Sciatic nerve (tissue), 2 donors: Measurements from ENCODE around the gene CLEC16A. TPM values are rescaled to one million over a fixed set of nuclear protein-coding genes. Genes with fewer than 3 reads are reported as not detected.
"Not testable (repeated sequence)": the region's sequence is repeated elsewhere in the genome, so short reads cannot be mapped to it uniquely, and the experiment has no call there.

Source experiments
- ATAC-seq: fragments of 200-7000 bp; cut with Tn5 transposase; one replicate; pipeline ENCODE4 v1.9.1; 2020; ENCODE audit warnings: mild to moderate bottlenecking, moderate library complexity
- DNase-seq: peaks from one replicate; pipeline ENCODE4 v3.0.0-alpha.2; 2020; ENCODE audit warnings: low spot score
- intact Hi-C: fragments of 100-400 bp; cut with DNase I; formaldehyde crosslinking; loops from one replicate; pipeline ENCODE4 v1.14.2; 2022
- total RNA-seq: library from RNA; stranded (reverse); fragmentation: NEBNext Ultra II Directional; extraction: Animal tissue kit (Norgen Biotek cat#: 25700); gene quantifications from one replicate; pipeline ENCODE4 v1.2.1, GENCODE V29; 2021
- donor health status: DM: no; HTN: no; CAD: no.
- donor health status: DM: no; HTN: no; CAD: no.

The CLEC16A gene
- total RNA-seq, 1 donor from 2014 or later, result 39.4 TPM

GRCh38 chr16:11218604-11218962 is 274.2 kb downstream of the CLEC16A start:
- intact Hi-C loops, result no loop called here

GRCh38 chr16:11219178-11219577 is 274.8 kb downstream of the CLEC16A start:
- DNase-seq (no peak), ATAC-seq (no peak)
- intact Hi-C loops, result no loop called here

More at GRCh38 chr16:11218604-11218962, 274.2 kb downstream of the CLEC16A start:
- DNase-seq, result no peak
- ATAC-seq, result no peak

GRCh38 chr16:11220507-11220906 is 276.1 kb downstream of the CLEC16A start:
- intact Hi-C loops, result loop anchor here (10.0 kb wide), 1 partner anchor 76 kb away; no protein-coding TSS in a partner anchor
- not testable (repeated sequence) for DNase-seq, ATAC-seq

DNA sequence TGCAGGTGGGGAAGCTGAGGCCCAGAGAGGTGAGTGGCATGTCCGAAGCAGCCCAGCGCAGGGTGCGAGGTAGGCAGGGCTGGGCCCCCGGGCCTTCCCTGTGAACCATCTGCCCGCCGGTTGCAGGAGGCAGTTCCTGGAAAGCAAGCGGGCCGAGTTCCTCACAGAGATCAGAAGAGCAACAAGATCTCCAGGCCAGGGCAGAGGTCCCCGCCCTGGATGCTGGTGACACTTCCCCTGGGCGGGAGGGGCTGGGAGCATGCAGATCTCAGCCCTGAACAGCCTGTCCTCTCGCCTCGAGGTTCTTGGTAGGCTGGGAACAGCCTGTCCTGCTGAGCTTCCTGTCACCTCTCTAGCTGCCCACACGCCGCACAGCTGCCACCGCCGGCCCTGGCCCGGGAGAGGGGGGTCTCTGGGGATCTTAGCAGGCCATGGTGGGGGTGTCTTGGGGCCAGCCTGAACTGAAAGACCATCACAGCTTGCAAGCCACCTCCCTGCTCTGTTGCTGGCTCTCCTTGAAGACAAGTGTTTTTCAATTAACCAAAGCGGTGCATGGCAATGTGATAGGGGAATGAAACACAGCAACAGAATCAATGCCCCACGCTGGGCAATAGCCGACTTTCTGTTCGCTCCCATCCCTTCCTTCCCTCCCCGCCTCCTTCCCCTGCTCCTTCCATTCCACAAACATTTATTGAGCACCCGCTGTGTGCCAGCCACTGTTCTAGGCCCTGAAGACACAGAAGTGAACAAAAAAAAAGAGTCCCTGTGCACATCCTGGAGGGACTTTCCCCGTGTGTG is 279.9 kb downstream of the CLEC16A start:
- ATAC-seq (peak; percentile 94), DNase-seq (no peak)
- intact Hi-C loops, result loop anchor here (10.0 kb wide), 1 partner anchor 79 kb away; no protein-coding TSS in a partner anchor

- DNase-seq (no peak), ATAC-seq (peak; percentile 36)
- intact Hi-C loops, result loop anchor here (10.0 kb wide), 1 partner anchor 80 kb away; no protein-coding TSS in a partner anchor
Observed at GRCh38 chr16:11224894-11225676, 280.7 kb downstream of the CLEC16A start.

- DNase-seq (no peak), ATAC-seq (no peak)
- intact Hi-C loops, result loop anchor here (10.0 kb wide), 1 partner anchor 81 kb away; no protein-coding TSS in a partner anchor
Observed at GRCh38 chr16:11225677-11226549, 281.5 kb downstream of the CLEC16A start.

GRCh38 chr16:11229432-11229831 is 285.1 kb downstream of the CLEC16A start:
- DNase-seq, result no peak
- intact Hi-C loops, result loop anchor here (10.0 kb wide), 1 partner anchor 85 kb away; no protein-coding TSS in a partner anchor
- ATAC-seq, result no peak

DNA sequence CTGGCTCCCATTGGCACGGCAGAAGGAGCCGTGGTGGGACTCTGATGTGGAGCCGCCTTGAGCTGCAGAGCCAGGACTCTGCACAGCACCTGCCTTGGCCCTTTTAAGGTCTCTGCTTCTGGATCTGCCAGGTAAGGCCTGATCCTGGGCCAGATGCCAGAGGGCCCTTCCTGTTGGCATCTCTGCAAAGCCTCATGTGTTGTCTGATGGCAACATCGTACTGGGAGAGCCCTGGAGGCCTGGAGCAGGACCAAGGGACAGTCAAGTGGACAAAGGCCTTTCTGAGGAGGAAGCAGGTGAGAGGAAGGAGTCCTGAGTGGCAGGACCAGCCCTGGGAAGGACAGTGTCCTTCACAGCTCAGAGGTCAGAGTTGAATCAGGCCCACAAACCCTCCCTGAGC is 285.5 kb downstream of the CLEC16A start:
- intact Hi-C loops, result loop anchor here (10.0 kb wide), 1 partner anchor 85 kb away; no protein-coding TSS in a partner anchor
- no peak for ATAC-seq

GRCh38 chr16:11231367-11231970 is 287.1 kb downstream of the CLEC16A start:
- ATAC-seq (no peak), DNase-seq (no peak)
- intact Hi-C loops, result no loop called here

More for the DNA sequence above, 285.5 kb downstream of the CLEC16A start:
- DNase-seq, result no peak

Other genes starting within 250 kb of the CLEC16A start
- gene TEKT5, start 249.6 kb upstream of the CLEC16A start, total RNA-seq, result not detected
- gene NUBP1, start 200.7 kb upstream of the CLEC16A start, total RNA-seq, result 21.6 TPM
- 3.3 TPM for gene TVP23A, start 125.8 kb upstream of the CLEC16A start, total RNA-seq
- 51.9 TPM for gene CIITA, start 67.4 kb upstream of the CLEC16A start, total RNA-seq
- gene DEXI, start 2.1 kb upstream of the CLEC16A start, total RNA-seq, result 31.7 TPM